DMS153 (cell line): ENCODE data around the gene TNNI3K.

Experiments
- DNase-seq: peaks from one replicate; lab custom pipeline; 2025; lab: John Stamatoyannopoulos, UW

TNNI3K gene

DNA sequence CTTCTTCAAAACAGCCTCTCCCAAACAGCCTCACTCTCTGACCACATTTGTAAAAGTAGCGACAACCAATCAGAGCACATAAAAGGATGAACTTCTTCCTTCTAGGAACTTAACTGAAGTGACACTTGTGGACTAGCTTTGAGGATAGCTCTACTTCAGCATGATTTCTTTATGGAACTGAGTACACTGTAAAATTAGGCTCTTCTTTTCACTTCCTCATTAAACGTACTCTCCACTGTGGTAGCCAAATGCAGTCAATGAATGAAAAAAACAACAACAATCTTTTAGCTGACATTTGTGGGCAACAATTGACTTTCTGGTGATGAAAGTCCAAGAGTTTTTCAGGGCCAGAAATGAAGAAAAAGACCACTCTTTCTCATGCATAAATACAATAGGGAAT is 267.7 kb downstream of the TNNI3K start:
- DNase-seq = no peak

DNA sequence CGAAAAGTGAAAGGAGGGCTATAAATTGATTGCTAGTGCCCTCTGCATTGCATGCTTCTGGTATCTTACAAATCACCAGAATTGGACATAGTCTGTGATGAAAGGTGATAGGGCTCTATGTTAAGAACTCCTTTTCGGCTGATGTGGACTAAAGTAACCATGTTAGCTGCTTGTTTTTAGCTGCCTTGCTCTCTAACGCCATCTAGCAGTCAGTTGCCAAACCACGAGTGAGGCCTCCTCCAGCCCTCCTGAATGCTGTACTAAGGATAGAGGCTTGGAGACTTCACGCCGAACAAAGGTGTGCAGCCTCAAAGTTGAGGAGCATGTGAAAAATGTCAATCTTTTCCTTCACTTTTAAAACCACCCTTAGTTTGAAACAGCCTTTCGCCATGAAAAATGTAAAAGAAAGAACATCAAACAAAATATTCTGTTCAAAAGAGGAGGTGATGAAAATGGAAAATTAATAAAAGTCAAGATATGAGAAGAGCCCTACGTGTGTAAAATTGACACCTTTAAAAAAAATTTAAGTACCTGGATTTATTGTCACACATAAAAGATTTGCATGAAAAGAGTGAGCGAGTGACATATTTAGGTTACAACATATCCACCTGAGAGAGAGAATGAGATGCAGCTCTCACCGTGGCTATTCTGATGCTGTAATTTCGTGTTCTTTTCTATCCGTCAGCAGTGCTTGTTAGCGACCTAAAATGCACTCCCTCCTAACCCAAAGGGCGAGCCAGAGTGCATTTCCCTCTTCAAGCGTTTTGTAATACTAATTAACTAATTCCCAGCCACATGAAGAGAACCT is 269.1 kb downstream of the TNNI3K start:
- peak; percentile 80 for DNase-seq

DNA sequence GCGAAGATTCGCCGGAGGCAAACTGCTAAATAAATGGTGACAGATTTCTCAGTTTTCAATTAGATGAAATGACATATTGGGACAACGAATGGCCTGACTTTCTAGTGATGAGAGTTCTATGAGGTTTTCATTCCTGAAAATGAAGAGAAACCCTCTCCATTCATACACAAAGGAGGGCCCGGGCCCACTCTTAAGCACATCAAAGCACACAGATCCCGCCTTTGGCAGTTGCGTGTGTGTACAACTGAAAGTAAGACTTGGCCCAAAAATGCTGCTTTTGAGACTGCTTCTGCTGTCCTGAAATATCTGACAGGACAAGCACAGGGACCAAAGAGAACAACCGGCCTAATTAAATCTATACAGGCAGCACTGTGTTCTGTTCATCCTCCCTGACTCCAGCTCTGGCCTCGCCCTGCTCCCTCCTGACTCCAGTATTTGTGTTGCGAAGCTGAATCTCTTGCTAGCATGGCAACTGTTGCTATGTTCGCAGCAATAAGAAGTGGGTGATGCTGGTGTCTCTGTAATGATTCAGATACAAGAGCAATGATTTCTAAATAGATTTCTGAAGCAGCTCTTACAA is 269.8 kb downstream of the TNNI3K start:
- peak; percentile 95 for DNase-seq

DNA sequence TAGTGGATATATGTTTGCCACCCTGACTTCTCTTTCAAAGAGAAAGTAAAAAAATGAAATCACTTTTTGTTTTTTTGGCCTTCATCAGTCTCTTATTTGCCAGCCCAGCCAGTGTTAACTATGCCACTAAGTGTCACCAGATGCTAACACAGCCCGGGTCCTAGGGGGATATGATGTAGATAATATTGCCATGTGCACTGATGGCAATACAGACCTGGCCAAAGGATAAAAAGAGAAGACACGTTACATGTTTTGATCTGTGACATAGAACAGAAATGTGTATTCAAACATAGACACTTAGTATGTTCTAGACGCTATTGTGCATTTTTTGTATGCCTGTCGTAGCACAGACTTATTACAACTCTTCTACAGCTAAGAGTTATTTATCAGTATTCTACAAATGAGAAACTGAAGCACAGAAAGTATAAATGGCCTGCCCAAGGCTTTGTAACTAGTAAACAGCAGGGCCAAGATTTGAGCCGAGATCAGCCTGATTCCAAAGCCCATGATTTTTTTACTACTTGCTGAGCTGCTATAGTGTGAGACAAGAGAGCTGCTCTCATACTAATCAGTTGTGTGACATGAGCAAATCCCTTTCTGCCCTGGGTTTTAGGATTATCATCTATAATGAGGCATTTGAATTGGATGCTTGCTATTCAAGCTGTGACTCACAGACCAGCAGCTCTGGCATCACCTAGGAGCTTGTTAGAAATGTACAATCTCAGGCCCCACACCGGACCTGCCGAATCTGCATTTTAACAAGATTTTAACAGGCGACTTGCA is 270.9 kb downstream of the TNNI3K start:
- no peak for DNase-seq

DNA sequence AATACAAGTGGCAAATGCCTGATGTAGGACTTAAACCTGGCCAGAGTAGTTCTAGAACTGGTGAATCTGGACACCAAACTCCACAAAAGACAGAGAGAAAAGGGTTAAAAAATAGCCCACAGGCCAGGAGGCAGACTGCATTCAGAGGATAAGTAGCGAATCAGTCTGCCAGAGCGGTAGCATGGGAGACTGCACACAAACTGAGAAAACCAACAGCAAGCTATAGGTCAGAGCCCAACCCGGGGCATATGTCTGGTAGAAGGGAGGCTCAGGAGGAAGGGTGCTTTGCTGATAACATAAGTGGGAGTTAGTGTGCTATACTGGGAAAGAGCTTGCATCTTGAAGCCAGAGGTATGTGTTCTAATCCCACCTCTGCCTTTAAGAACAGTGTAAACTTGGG is 273.3 kb downstream of the TNNI3K start:
- DNase-seq = no peak

DNA sequence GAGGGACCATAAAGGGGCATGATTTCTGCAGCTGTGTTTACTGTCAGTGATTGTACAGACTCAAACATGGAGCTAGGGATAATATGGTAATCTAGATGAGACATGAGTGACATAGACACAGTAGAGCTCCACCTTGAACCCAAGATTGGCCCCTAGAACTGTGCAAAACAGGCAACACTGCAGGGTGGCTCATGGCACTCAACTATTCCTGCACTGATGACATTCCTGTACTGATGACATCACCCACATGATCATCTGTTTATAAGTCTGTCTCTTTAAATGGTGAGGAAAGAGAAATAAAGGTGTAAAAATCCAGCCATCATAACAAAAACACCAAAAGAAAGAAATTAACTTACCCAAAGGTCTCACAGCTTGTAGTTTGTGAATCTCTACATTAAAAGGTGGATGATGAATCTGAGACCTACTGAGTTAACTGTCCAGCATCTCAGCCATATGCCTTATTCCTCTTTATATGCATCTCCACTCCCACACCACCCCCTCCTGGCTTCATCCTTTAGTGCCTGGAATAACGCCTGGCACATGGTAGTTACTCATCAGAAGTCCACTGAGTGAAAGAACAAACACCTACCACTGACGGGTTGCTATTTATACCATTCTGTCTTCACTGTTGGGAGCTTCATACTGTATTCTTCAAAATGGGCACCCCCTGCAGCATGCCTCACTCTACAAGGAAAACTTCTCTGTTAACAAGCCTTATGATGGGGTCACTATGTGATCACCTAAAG is 277.2 kb downstream of the TNNI3K start, which contains the start of gene LRRC53:
Gene LRRC53 (minus strand): TSS at position 442 of the 746 bp plus-strand sequence. CDS start 29,262 bp downstream, outside the sequence.
- DNase-seq = no peak

DNA sequence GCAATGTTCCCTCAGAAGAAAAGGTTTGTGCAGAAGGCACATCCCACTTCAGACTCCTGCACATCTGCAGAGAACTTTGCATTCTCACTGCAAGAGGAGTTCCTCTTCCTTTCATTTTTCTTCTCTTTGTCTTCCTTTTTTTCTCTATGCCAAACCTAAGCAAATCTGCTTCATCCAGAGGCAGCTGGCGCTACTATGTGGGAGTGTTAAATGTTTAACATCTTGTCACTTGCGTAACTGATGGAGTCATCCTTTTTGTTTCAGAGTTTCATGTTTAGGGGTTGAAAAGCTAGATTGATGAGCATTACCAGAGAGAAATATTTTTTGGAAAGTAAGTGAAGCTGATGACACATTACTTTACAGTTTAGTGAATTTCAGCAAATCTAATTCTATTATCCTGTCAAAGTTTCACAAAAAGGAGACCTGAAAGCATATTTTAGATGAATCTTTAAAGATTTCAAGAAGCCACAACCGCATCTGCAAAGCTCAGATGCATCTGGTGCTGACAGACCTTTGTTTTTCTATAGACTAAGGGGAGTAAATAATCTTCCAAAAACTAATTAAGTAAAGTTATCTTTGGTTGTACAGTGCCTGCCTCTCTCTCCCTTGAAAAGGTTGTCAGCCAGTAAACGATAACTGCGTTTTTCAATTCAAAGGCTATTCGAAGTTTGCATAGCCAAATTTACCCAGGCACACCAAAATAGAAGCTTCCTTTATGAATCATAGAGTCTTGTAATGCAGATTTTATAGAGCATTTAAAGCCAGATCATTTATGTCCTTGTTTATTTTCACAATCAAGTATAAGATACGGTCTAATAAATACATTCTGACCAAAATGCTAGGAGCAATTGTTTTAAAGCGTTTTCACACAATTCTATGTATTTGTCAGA is 278.5 kb downstream of the TNNI3K start:
- no peak for DNase-seq

DNA sequence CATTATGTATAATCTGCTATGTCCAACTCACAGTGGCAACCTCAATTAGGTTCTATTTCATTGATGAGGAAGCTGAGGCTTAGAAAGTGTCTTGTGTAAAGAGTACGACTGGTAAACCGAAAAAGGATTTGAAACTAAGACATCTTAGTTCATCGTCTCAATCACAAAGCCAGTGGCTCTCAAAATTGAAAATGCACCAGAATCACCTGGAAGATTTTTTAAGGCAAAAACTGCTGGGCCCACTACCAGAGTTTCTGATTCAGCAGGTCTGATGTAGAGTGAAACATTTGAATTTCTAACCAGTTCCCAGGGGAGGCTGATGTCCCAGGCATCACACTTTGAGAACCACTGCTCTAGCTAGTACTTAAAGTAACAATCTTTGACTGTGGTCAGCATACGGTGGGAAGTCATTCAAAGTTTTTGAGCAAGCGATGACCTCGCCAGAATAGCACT is 282.4 kb downstream of the TNNI3K start:
- no peak for DNase-seq

DNA sequence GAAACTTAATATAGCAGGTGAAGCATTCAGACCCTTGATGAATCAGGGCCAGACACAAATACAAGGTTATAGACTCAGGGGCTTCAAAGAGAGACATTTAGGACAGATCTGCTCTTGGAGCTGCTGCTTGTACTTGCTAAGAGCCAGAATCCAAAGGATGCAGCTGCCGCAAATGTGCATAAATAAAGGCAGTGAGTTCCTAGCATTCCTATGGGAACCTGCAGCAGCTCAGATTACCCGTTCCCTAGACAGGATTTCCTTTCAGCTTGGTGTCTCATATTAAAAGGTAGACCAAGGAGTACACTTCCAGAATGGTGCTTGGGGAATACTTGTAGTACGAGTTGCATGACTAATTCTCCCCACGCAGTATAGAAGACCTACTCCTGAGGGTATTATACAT is 287.0 kb downstream of the TNNI3K start:
- peak; percentile 30 for DNase-seq

DNA sequence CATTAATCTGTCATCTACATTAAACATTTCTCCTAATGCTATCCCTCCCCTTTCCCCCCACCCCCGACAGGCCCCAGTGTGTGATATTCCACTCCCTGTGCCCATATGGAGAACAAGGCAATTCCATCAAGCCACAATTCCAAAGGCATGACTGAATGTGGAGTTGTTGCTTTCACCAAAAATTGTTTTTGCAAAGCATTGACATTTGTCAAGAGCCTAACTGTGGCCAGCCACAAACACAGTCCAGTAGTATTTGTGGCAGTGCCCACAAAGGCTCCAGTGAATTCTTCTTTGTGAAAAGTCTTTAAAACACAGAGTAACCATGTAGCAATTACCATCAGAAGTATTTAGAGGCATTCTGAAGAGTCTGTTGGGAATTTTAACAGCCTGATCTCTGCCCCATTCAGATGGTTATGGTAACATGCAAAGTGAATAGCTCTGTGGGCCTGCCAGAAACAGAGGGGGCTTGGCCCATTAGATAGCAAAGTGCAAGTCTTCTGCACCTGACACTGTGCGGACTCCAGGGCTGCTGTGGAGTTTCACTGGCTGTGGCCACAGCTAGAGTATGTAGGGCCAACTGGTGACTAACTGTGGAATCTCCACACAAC is 288.8 kb downstream of the TNNI3K start:
- no peak for DNase-seq

DNA sequence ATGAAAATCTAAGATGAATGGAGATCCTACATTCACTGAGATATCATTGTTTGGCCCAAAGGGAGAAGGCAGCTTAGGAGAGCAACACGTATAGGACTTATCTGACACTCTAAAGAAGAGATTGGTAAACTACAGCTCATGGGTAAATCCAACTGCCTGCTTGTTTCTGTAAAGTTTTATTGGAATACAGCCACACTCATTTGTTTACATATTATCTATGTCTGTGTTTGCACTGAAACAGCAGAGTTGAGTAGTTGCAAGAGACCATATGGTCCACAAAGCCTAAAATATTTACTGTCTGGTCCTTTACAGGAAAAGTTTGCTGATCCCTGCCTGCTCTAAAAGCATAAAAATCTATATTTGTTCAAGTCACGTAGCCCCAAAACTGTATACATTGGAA is 291.5 kb downstream of the TNNI3K start:
- DNase-seq = peak; percentile 52

DNA sequence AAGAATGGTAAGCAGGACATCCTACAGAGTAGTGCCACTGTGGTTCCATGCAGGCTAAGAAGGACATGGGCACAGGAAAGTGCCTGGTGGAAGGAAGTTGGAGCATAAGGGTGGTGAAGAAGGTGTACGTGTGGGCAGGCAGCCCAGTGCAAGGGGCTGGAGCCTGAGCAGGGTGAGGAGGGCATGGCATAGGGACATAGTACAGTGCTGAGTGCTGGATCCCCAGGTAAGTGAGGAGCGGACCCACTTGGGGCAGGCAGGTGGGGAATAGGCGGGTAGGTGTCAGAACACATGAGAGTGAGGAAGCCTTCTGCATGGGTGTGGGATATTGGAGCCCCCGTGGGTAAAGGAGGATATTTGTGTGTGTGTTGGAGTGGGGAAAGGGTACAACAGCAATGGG is 292.9 kb downstream of the TNNI3K start:
- DNase-seq = no peak

DNA sequence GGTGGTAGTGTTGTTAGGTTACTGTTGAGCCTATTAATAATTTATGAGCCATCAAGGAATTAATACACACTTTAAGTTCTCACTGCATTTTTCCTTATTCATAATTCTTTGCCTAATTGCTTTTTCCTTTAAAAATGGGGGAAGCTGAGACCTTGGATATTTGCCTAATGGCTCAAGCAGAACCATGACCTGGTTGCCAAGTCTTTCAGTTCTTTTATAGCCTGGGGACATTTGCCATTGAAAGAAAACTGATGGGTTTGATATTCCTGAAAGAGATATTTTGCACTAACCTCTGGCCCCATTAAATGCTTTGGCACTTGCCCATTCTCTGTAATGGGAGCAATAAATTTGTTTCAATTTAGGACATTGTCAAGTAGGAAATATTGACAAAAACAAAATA is 295.7 kb downstream of the TNNI3K start:
- peak; percentile 50 for DNase-seq

DNA sequence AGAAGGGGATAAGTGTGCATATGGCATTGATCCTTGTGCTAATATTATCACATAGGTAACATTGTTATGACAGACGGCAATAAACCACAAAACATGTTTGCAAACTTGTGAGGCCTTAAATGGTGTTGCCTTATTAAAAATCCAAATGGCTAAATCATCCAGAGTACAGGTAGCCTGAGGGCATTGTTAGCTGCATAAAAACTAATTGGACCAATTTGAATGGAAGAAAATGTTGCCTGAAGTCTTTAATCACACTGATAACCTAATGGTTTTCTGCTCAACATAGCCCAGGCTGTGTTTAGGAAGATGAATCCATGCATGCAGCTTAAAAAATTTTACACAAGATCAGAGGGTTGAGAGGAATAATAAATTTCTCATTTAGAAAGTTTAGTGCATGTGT is 296.6 kb downstream of the TNNI3K start:
- DNase-seq = peak; percentile 66

DNA sequence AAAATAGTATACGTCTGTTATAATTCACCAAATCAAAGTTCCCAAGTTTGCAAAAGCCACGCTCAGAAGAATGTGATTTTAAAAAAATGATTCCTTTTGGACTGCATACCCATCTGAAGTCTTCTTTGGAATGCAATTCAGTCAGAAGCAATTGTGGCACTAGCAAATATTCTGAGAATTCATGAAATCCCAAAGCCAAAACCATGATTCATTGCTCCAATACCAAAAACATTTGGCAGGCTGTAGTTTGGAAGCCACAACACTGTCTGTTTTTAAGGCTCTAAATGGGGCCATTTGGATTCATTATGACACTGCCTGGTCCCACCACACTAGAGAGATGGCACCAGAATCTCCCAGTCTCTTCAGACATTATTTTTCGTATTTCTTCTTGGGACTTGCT is 299.1 kb downstream of the TNNI3K start:
- DNase-seq = no peak

DNA sequence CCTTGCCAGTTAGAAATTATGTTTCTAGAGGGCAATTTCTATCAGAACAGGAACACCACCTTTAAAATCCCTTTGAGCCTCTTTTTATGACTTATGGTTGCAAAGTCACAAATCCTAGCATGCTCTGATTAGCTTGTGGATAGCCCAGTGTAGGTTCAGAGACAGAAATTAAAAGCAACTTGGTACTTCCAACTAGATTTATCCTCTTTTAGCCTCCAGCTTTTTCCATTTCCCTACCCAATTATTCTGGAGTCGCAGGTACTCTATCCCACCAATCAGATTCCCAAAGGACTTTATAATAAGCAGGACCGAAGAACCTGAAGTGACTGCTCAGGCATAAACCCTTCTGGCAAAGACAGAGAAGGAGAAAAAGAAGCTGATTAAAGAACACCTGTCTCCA is 310.6 kb downstream of the TNNI3K start:
- DNase-seq = no peak

DNA sequence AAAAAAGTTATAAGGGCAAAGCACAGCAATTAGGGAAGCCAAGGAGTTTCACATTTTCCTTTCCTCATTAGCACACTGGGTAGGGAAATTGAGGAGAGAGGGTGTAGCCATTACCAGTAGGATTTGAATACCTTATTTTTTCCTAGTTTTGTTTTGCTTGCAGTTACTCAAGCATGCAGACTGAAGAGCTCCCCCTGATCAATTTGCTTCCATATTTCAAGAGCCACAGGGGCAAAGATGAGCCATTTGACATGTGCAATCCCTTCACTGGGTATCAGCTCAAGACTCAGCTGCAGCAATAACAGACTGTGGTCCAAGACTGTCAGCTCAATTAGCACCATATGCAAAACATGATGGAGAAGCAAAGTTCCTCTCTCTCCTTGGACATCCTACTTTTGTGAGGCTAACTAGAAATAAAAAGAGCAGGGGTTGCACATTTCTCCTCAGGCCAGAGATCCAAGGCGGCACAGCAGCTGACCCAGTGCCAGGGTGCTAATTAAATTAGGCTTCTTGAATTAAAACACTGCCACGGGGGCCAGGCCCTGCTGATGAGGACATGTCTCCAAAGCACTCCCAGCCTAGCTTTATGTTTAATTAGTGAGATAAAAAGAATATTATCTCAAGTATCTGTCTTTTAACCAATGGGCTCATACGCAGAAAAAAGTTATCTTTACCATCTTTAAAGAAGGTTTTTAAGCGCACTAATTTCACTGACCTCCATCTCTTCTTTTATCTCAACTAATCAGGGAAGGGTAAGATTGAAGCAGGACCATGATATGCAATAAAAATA is 314.0 kb downstream of the TNNI3K start:
- no peak for DNase-seq

DNA sequence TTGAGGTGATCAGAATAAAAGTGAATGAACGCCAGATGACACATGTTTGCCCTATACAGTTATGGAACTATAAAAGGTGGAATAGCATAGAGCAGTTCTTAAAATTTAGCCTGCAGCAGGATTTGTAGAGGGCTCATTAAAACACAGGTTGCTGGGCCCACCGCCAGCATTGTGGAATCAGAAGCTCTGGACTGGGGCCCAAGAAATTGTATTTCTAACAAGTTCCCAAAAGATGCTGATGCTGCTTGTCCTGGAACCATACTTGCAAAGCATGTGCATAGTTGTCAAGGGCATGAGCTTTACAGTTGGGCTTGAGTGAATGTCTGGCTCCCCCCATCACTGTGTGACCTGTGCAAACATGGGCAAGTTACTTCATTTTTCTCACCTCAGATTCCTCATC is 314.7 kb downstream of the TNNI3K start:
- no peak for DNase-seq

DNA sequence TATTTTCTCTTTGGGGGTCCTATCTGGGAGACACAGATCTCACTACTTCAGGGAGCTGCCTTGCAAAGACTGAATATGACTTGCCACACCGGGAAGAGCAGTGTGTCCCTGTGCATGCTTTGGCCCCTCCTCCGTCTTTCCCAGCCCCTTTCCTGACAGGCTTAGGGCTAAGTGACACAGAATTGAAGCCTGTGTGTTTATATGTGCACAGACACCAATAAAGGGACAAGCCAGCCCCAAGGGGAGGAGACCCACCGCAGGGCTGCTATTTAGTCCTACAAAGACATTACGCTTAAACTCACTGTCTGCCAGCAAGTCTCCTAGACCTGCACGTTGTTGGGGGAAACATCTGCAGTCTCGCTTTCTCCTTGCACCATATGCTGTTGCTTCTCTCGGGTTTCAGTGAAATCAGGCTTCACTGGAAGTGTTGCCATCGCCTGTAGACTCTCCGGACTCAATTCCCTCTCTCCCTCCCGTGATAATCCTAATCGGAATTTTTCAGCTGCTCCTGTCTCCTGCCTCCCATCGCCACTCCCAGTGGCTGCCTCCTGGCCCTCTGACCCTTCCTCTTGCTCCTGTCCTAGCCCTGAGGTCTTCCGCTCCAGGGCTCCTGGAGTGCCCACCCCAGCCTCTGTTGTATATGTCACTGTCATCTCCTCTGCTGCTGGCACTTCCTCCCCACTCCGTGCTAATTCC is 335.8 kb downstream of the TNNI3K start:
- DNase-seq = no peak
